T1000 (cell line): ENCODE measurements around the gene RBM38.

ENCODE experiments used
- DNase-seq: peaks from one replicate; lab custom pipeline; 2025; ENCODE audit warnings: mixed read lengths; lab: John Stamatoyannopoulos, UW

Gene RBM38

GRCh38 chr20:57404006-57404405 is 12.8 kb downstream of the RBM38 start:
- DNase-seq: no peak

DNA sequence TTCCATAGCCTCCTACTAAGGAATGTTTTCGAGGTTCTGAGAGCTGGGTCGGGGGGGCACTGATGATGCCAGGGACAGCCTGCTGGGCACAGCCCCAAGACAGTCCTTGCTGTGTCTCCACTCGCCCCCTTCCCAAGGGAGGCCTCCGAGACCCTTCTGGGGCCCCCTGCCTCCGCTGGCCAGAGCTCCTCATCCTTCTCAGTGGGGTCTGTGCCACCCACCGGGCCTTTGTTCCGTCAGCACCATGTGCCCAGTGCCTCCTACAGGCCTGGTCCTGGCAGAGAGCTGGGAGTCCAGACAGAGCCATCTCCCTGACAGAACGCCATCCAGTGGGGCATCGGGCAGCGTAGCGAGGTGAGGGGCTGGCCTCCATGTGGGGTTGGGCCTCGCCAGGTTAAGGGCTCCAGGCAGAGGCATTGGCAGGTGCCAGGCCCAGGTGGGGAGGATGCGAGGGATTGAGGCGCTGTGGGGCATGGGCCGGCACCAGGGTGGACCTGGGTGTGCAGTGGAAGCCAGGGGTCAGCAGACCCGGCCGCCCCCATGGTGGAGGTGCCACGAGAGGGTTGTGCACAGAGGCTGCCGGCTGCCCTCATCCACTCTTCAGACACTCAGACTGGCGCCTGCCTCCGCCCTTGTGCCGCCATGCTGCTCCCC is 13.3 kb downstream of the RBM38 start:
- DNase-seq: no peak

DNA sequence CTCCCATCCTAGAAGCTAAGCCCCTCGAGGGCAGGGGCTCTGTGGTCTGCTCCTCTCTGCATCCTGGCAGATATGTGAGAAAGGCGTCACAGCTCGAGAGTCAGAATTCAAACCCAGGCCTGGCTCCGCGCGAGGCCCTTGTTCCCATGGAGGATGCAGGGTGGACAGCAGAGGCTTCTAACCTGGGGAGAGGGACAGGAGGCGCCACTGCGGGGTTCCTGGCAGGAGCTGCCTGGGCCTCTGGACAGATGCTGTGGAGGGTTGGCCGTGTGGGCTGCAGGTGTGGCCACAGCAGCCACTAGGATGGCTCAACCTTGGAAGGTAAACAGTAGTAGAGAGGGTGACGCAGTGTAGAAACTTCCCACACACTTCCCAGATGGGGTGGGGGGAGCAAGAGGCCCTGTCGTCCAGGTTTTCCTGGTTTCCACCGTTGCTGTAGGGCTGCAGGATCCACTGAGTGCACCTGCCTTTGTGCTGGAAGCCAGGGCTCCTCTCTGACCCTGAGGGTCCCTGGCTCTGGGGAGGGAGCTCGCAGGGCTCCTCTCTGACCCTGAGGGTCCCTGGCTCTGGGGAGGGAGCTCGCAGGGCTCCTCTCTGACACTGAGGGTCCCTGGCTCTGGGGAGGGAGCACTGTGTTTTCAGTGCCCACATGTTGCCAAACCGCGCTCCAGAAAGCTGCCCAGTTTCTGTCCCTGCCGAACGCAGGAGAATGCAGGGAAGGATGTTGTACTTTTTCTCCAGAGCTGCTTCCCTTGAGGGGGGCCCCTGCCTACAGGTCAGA is 14.2 kb downstream of the RBM38 start:
- DNase-seq: no peak

DNA sequence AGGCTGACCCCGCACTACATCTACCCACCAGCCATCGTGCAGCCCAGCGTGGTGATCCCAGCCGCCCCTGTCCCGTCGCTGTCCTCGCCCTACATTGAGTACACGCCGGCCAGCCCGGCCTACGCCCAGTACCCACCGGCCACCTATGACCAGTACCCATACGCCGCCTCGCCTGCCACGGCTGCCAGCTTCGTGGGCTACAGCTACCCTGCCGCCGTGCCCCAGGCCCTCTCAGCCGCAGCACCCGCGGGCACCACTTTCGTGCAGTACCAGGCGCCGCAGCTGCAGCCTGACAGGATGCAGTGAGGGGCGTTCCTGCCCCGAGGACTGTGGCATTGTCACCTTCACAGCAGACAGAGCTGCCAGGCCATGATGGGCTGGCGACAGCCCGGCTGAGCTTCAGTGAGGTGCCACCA is 16.4 kb downstream of the RBM38 start:
- no peak for DNase-seq

DNA sequence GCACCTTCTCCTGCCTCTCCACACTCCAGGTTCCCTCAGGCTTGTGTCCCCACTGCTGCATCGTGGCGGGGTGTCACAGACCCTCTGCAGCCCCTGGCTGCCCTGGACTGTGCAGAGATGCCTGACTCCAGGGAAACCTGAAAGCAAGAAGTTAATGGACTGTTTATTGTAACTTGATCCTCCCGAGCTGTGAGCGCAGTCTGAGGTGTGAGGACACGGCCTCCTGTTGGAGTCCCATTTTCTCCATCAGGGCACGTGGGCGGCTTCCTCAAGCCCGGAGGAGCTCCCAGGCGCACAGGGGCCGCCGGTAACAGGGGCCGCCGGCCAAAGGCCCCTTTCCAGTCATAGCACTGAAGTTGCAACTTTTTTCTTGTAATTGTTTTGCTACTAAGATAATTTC is 16.9 kb downstream of the RBM38 start:
- DNase-seq: no peak

GRCh38 chr20:57408536-57409233 is 17.5 kb downstream of the RBM38 start:
- no peak for DNase-seq

- no peak for DNase-seq
Measured at GRCh38 chr20:57409316-57409671, 18.1 kb downstream of the RBM38 start.

DNA sequence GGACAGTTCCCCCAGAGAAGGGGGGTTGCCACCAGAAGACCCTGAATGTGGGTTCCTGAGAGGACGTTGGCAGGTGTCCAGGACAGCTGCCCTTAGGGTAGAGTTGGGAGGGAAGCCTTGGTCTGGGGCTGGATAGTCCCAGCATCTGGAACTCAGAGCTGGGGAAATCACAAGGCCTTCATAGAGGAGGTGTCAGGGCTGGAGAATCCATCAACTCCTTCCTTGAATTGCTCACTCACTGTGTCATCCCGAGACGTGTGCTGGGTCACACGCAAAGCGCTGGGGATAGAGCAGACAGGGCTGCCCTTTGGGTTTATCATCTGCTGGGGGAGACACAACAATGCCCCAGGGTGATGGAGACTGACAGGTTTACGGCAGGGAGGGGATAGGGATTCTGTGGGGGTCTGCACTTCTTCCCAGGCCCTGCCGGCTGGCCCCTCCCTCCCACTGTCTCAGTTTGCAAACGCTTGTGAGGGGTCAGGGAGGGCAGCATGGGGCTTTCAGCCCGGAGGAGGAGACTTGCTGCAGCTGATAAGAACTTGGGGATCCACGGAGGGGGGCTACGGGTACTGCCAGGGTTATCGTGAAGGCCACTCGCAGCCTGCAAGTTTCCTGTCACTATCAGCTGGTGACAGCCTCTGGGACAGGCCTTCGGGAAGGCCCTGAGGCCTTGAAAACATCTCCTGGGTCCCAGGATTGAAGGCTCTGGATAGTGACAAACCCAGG is 18.6 kb downstream of the RBM38 start:
- no peak for DNase-seq

- DNase-seq: no peak
Measured at GRCh38 chr20:57410398-57410920, 19.3 kb downstream of the RBM38 start.

- DNase-seq: no peak
Measured at GRCh38 chr20:57410924-57411323, 19.7 kb downstream of the RBM38 start.

GRCh38 chr20:57411406-57412283 is 20.4 kb downstream of the RBM38 start:
- DNase-seq: no peak

DNA sequence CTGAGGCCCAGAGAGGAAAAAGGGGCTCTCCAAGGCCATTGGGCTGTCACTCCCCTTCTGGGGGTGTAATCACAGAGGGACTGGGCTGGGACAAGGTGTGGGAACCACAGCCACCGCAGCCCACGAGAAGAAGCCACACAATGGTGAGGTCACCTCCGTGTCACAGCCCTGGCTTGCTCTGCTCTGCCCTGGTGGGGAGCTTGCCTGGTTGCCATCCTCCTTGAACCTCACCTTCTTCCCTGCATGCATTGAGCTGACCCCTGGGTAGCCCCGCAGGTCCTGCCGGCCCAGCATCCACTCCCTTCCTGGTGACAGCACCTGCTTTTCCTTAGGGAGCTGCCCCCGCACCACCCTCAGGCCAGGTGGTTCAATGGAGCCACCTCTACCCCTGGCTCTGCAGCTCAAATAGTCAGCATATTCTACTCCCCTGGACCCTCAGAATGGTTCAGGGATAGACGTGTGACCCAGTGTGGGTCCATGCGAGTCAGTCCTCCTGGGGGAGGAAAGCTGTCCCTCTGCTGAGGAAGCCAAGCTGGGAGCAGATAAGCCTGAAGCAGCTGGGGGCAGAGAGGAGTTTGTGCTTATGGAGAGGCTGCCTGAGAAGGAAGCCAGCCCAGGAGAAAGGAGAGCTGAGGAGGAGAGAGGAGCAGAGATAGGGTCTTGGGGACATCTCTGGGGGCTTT is 21.3 kb downstream of the RBM38 start:
- no peak for DNase-seq

DNA sequence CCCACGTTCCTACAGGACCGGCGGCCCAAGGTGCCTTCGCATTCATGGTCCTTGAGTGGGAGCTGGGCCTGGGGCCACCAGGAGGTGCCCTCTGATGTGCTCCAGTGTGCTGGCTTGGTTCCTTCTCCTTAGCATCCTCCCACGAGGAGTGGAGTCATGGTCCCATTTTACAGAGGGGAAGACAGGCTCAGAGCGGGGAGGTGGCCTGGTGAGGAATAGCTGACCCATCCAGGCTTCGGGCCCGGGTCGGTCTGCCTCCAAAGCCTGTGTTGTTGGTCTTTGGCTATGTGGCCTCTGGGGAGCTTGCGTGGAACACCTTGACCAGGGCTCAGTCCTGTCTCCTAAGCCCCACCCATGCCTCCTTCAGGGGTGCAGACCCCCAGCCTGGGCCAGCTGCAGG is 22.8 kb downstream of the RBM38 start:
- no peak for DNase-seq

DNA sequence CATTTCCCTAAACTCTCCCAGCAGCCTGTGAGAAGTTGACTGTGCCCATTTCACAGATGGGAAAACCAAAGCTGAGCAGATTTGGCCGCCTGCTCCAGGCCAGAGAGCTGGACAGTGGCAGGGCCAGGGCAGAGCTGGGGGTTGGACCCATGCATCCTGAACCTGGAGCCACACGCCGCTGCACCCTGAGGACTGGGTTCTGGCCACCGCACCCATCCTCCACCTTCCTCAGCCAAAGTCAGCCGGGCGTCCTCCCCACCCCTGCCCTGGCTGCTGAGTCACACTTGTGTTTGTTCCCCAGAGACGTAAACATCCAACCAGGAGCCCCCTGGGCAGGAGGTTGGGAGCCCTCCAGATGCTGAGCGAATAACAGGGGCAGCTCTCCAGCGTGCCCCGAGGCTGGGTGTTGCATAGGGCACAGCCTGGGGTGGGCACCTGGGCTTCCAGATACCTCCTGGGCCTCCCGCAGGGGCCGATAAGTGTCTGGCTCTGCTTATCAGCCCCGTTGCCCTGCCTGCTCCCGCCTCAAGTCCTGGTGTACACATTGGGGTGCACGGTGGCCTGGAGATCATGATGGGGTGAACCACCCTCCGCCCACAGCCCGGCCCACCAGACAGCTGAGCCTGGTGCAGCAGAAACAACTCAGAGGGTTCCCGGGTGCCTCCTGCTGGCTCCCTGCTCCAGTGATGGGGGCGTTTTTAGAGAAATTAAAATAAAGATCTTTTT is 23.8 kb downstream of the RBM38 start:
- DNase-seq: peak; percentile 72

DNA sequence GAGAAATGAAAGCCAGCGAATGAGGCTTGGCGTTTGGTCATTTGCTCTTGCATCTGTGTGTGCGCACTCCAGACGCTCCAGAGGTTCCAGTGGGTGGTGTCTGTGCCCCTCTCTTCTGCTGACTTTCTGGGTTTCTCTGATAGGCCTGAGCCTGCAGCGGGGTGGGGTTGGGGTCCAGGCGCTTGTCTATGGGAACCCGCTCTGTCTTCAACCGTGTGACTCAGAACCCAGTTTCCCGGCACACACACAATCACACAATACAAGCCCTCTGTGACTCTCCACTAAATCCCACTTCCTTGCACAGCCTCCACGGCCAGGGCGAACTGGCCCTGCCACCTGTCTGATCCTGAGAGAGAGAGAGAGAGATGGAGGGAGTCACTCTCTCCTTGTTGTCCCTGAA is 24.6 kb downstream of the RBM38 start:
- DNase-seq: no peak

DNA sequence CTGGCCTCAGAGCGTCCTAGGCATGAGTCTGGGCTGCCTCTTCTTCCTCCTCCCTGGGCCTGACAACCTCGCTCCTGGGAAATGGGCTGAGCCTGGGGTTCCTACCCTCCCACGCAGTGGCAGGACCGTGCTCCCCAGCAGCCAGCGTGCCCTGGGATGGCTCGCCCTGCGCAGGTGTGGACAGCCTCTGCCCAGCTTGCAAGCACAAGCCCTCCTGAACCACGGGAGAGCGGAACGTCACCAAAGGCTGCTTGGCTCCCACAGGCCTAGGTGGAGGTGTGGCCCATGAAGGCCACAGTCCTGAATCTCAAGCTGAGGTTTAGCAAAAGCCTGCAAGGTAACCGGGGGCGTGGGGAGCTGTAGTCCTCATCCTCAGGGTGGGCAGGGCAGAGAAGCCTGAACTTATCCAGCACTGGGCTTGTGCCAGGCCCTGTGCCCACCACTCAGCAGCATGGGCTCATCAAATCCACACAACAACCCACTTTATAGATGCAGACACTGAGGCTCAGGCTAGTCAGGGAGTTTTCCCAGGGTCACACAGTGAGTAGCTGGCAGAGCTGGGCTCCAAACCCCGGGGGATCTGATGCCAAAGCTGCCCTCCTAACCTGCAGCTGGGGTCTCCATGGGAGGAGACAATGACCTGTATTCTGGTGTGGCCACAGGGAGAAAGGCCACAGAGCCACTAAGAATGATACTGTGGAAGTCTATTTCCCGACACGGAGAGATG is 25.3 kb downstream of the RBM38 start:
- DNase-seq: no peak

- no peak for DNase-seq
Measured at GRCh38 chr20:57417051-57417689, 26.0 kb downstream of the RBM38 start.

DNA sequence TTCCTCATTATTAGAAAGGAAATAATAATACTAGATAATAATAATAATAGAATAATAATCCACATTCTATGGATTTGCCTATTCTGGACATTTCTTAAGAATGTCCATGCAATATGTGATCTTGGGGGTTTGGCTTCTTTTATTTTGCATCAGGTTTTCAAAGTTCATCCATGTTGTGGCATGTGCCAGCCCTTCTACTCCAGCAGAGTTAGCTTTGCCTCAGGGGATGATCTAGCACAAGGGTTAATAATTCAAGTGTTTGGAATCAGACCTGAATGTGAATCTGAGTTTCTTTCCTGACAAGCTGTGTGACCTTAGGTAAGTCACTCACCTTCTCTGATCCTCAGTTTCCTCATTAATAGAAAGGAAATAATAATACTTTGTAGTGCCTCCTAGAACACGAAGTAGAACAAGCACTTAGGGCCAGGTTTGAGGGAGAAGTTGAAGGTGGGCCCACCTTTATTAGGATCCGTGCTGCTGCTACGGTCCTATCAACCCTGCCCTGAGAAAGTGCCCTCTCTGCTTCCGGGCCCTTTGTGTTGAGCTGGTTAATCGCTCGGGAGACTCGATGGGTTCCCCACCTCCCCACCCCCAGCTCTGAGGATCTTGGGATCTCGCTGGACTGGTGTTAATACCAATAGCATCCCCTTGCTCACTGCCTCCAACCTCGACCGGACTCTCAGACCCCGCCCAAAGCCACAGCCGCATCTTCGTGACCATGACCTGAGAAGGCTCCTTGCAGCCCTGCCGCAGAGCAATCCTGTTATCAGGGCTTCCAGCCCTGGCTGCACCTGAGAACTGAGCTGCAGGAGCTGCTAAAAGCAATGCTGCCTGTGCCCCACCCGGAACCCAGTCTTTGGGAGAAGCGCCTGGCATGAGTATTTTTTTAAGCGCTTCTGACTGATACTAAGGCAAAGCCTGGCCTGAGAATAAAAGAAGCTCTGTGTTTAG is 26.9 kb downstream of the RBM38 start:
- DNase-seq: no peak
